ENCODE data around the gene HDHD5.

DNA sequence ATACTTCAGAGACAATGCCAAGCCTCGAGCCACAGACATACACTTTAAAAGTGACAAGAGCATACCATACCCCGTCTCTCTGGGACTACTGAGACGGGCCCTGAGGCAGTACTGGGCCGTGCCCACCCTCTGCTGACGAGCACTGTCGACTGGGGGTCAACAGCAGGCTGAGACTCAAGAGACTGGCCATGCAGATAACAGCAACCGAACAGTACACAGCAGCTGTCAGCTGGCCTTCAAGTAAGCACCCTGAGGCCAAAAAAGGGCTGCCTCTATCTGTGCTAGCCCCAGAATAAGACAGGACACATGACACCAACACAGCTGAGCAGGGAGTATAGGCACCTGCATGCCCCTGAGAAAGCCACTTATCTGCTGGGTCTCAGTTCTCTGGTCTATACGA lies 19.1 kb downstream of the HDHD5 start:
- no peak for TF ChIP-seq CTCF (IDR thresholded peaks at IDR 0.05; ENCODE audit: insufficient read depth, low read depth, low read length)
- TF ChIP-seq EZH2 (IDR thresholded peaks at IDR 0.05; ENCODE audit: insufficient read depth, low read length) = no peak
